NK-92 (cell line): Measurements from ENCODE around the gene FAM53B.
"Not testable (repeated sequence)": the region's sequence is repeated elsewhere in the genome, so short reads cannot be mapped to it uniquely, and the experiment has no call there.

Source experiments
- DNase-seq: peaks from one replicate; lab custom pipeline; 2025; ENCODE audit not compliant: unreplicated experiment; lab: John Stamatoyannopoulos, UW

The FAM53B gene

GRCh38 chr10:124744102-124745050 lies at the start of gene FAM53B:
Gene FAM53B, minus strand, starts transcription at chr10:124744378. Its CDS starts 37,665 bp downstream, at chr10:124706713.
- no peak for DNase-seq

GRCh38 chr10:124792998-124793352 lies 48.8 kb upstream of the FAM53B start:
- DNase-seq, result no peak

- DNase-seq, result no peak
Observed at GRCh38 chr10:124791547-124792348, 47.6 kb upstream of the FAM53B start, which contains the start of gene EEF1AKMT2. Gene EEF1AKMT2, minus strand, starts transcription at chr10:124791887. Its CDS starts 54 bp downstream, at chr10:124791833.

- not testable (repeated sequence) for DNase-seq
Observed at GRCh38 chr10:124782900-124783299, 38.7 kb upstream of the FAM53B start.

GRCh38 chr10:124768791-124769190 lies 24.6 kb upstream of the FAM53B start:
- DNase-seq, result no peak

- no peak for DNase-seq
Observed at GRCh38 chr10:124765256-124765655, 21.1 kb upstream of the FAM53B start.

GRCh38 chr10:124763267-124763666 lies 19.1 kb upstream of the FAM53B start:
- no peak for DNase-seq

- DNase-seq, result no peak
Observed at GRCh38 chr10:124762281-124762680, 18.1 kb upstream of the FAM53B start.

GRCh38 chr10:124756156-124756903 lies 12.2 kb upstream of the FAM53B start:
- DNase-seq, result no peak

- DNase-seq, result no peak
Observed at GRCh38 chr10:124755581-124755980, 11.4 kb upstream of the FAM53B start.

GRCh38 chr10:124754227-124754626 lies 10.0 kb upstream of the FAM53B start:
- no peak for DNase-seq

GRCh38 chr10:124748953-124749645 lies 4.9 kb upstream of the FAM53B start:
- DNase-seq, result no peak

- no peak for DNase-seq
Observed at GRCh38 chr10:124748166-124748565, 4.0 kb upstream of the FAM53B start.

GRCh38 chr10:124747745-124748144 lies 3.6 kb upstream of the FAM53B start:
- no peak for DNase-seq

GRCh38 chr10:124746992-124747391 lies 2.8 kb upstream of the FAM53B start:
- DNase-seq, result no peak

GRCh38 chr10:124746447-124746846 lies 2.3 kb upstream of the FAM53B start:
- not testable (repeated sequence) for DNase-seq

- no peak for DNase-seq
Observed at GRCh38 chr10:124745673-124746072, 1.5 kb upstream of the FAM53B start.

- no peak for DNase-seq
Observed at GRCh38 chr10:124745252-124745651, 1.1 kb upstream of the FAM53B start.

GRCh38 chr10:124743191-124744101 lies 732 bp downstream of the FAM53B start:
- DNase-seq, result no peak
